ENCODE data around the gene KIRREL3. TPM values are rescaled to one million over a fixed set of nuclear protein-coding genes. Genes with fewer than 3 reads are reported as not detected.

The KIRREL3 gene
- total and polyA plus RNA-seq, 3 donors from 2014 or later = 1.0 to 1.1 (median 1.1) TPM

GRCh38 chr11:126438272-126438671 lies 562.3 kb downstream of the KIRREL3 start:
- no peaks in the 10 kb centered on the region for H3K9me3 ChIP-seq
- H3K27ac ChIP-seq = no peak overlapping the region
- H3K4me3 ChIP-seq = no peak overlapping the region
- DNase-seq = no peak
- H3K27me3 ChIP-seq = no peaks in the 10 kb centered on the region
- TF ChIP-seq CTCF (IDR thresholded peaks at IDR 0.05) (no peak), POLR2A (IDR thresholded peaks at IDR 0.05) (no peak)
- 77 to 88% methylated on average over 9 of the region's 9 CpGs for WGBS, 2 donors
- peaks cover 2% of the 10 kb centered on the region for H3K4me1 ChIP-seq
- no peaks in the 10 kb centered on the region for H3K36me3 ChIP-seq (ENCODE audit: low read depth, missing control alignments)
- intact Hi-C loops (cut with DNase I; ENCODE audit: low total_unique reads) = loop anchor here (10.0 kb wide), 1 partner anchor 123 kb away; no protein-coding TSS in a partner anchor

DNA sequence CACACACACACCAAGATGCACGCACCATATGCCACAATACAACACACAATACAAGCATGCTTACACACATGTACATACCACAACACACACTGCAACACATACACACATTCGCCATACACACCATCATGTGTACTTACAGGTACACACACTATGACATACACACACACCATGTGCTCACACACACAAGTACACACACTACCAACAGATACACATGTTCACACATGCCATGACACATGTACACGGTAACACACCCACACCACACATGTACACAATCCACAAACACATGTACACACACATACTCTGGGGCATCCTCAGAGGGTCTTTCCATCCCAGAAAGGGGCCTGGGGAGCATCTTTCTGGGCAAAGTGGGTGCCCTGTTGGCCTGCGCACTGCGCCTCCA lies 562.8 kb downstream of the KIRREL3 start:
- DNase-seq = no peak
- Histone ChIP-seq H3K27ac (no peak overlapping the region), H3K4me1 (peaks cover 5% of the 10 kb centered on the region), H3K4me3 (no peak overlapping the region), H3K36me3 (ENCODE audit: low read depth, missing control alignments) (no peaks in the 10 kb centered on the region), H3K9me3 (no peaks in the 10 kb centered on the region), H3K27me3 (no peaks in the 10 kb centered on the region)
- WGBS, 2 donors = 93 to 98% methylated on average over 4 to 5 of the region's 5 CpGs
- TF ChIP-seq CTCF (IDR thresholded peaks at IDR 0.05) (no peak), POLR2A (IDR thresholded peaks at IDR 0.05) (no peak)
- intact Hi-C loops (cut with DNase I; ENCODE audit: low total_unique reads) = loop anchor here (10.0 kb wide), 1 partner anchor 123 kb away; no protein-coding TSS in a partner anchor

GRCh38 chr11:126436209-126436755 lies 564.3 kb downstream of the KIRREL3 start:
- Histone ChIP-seq H3K4me3 (no peak overlapping the region), H3K36me3 (ENCODE audit: low read depth, missing control alignments) (no peaks in the 10 kb centered on the region), H3K27me3 (no peaks in the 10 kb centered on the region), H3K4me1 (peaks cover 17% of the 10 kb centered on the region), H3K9me3 (no peaks in the 10 kb centered on the region), H3K27ac (no peak overlapping the region)
- 92 to 94% methylated on average over 5 to 7 of the region's 7 CpGs for WGBS, 2 donors
- no peak for DNase-seq
- no peak for TF ChIP-seq POLR2A (IDR thresholded peaks at IDR 0.05)
- TF ChIP-seq CTCF (IDR thresholded peaks at IDR 0.05) = no peak
- intact Hi-C loops (cut with DNase I; ENCODE audit: low total_unique reads) = loop anchor here (10.0 kb wide), 1 partner anchor 121 kb away; no protein-coding TSS in a partner anchor

DNA sequence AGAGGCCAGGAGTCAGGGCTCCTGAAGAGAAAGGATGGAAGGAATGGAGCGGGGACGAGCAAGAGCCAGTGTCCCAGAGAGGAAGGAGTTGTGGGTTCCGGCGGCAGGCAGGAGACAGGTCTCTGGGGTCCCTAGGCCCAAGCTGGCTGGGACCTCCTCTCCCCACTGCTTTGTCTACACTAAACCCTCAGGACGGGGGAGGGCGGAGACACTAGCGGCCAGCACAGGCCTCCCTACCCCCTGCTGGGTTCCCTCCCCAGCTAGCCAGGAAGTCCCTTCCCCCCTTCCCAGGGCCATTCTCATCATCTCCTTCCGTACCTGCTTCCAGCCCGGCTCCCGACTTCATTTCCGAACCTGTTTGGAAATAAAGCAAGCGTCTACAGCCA lies 565.6 kb downstream of the KIRREL3 start:
- WGBS, 2 donors = 83 to 85% methylated on average over 12 of the region's 12 CpGs
- no peak overlapping the region for H3K4me3 ChIP-seq
- no peaks in the 10 kb centered on the region for H3K36me3 ChIP-seq (ENCODE audit: low read depth, missing control alignments)
- no peak overlapping the region for H3K27ac ChIP-seq
- H3K9me3 ChIP-seq = no peaks in the 10 kb centered on the region
- no peak for TF ChIP-seq CTCF (IDR thresholded peaks at IDR 0.05)
- no peak for TF ChIP-seq POLR2A (IDR thresholded peaks at IDR 0.05)
- no peak for DNase-seq
- H3K27me3 ChIP-seq = no peaks in the 10 kb centered on the region
- H3K4me1 ChIP-seq = peaks cover 17% of the 10 kb centered on the region
- intact Hi-C loops (cut with DNase I; ENCODE audit: low total_unique reads) = loop anchor here (10.0 kb wide), 1 partner anchor 120 kb away; no protein-coding TSS in a partner anchor

Data from testis (tissue), 3 donors.